Stimulated activated naive CD8-positive, alpha-beta T cell treated with anti-CD3 and anti-CD28 coated beads, Interleukin-15, amount 100 ng/mL, for 72 hours (primary cell): ENCODE measurements around the gene VEPH1.

Experiments used
- ATAC-seq: fragments of 150-1000 bp; cut with Tn5 transposase; 2 replicates; pipeline ENCODE4 v1.10.0; 2021; ENCODE audit warnings: mild to moderate bottlenecking, moderate library complexity
- DNase-seq, 2 donors: peaks; one replicate each; pipeline ENCODE4 v3.0.0; 2021 to 2022
- H3K27ac Mint-ChIP-seq, 2 donors: one replicate each; pipeline ENCODE4 v1.8.0; 2022; ENCODE audit warnings: mild to moderate bottlenecking in 2 of 2, mixed read lengths in 2 of 2, moderate library complexity in 2 of 2
- H3K27me3 Mint-ChIP-seq: one replicate; pipeline ENCODE4 v1.8.0; 2022; ENCODE audit warnings: mixed read lengths
- H3K4me1 Mint-ChIP-seq: one replicate; pipeline ENCODE4 v1.8.0; 2022; ENCODE audit warnings: mild to moderate bottlenecking, mixed read lengths
- H3K4me3 Mint-ChIP-seq, 2 donors: one replicate each; pipeline ENCODE4 v1.8.0; 2022; ENCODE audit warnings: mild to moderate bottlenecking in 2 of 2, mixed read lengths in 2 of 2, moderate library complexity in 1 of 2
- H3K9me3 Mint-ChIP-seq, 2 donors: one replicate each; pipeline ENCODE4 v1.8.0; 2022; ENCODE audit warnings: mixed read lengths in 2 of 2

Gene VEPH1

GRCh38 chr3:157313186-157313585 lies 190.0 kb downstream of the VEPH1 start:
- Mint-ChIP-seq H3K27ac (no peak overlapping the region), H3K9me3 (no peaks in the 10 kb centered on the region), H3K4me3 (no peak overlapping the region), H3K27me3 (no peaks in the 10 kb centered on the region), H3K4me1 (no peaks in the 10 kb centered on the region)
- ATAC-seq (no peak), DNase-seq (no peak)

GRCh38 chr3:157312376-157312745 lies 190.9 kb downstream of the VEPH1 start:
- Mint-ChIP-seq H3K27me3 (no peaks in the 10 kb centered on the region), H3K27ac (no peak overlapping the region), H3K9me3 (no peaks in the 10 kb centered on the region), H3K4me3 (no peak overlapping the region), H3K4me1 (no peaks in the 10 kb centered on the region)
- no peak for ATAC-seq
- no peak for DNase-seq

GRCh38 chr3:157311633-157312375 lies 191.4 kb downstream of the VEPH1 start:
- H3K27me3 Mint-ChIP-seq, result no peaks in the 10 kb centered on the region
- H3K4me3 Mint-ChIP-seq, result no peak overlapping the region
- DNase-seq (no peak), ATAC-seq (no peak)
- no peak overlapping the region for H3K27ac Mint-ChIP-seq
- no peaks in the 10 kb centered on the region for H3K9me3 Mint-ChIP-seq
- no peaks in the 10 kb centered on the region for H3K4me1 Mint-ChIP-seq

- Mint-ChIP-seq H3K4me3 (no peak overlapping the region), H3K9me3 (no peaks in the 10 kb centered on the region), H3K27ac (no peak overlapping the region), H3K27me3 (no peaks in the 10 kb centered on the region), H3K4me1 (no peaks in the 10 kb centered on the region)
- DNase-seq, result no peak
- ATAC-seq, result no peak
Measured at GRCh38 chr3:157310329-157311052, 192.7 kb downstream of the VEPH1 start.

GRCh38 chr3:157306502-157306901 lies 196.7 kb downstream of the VEPH1 start:
- ATAC-seq (no peak), DNase-seq (no peak)
- no peaks in the 10 kb centered on the region for H3K27me3 Mint-ChIP-seq
- no peaks in the 10 kb centered on the region for H3K4me1 Mint-ChIP-seq
- H3K9me3 Mint-ChIP-seq, result no peaks in the 10 kb centered on the region
- no peak overlapping the region for H3K27ac Mint-ChIP-seq
- H3K4me3 Mint-ChIP-seq, result no peak overlapping the region

GRCh38 chr3:157305392-157305791 lies 197.8 kb downstream of the VEPH1 start:
- H3K27ac Mint-ChIP-seq, result no peak overlapping the region
- H3K27me3 Mint-ChIP-seq, result no peaks in the 10 kb centered on the region
- no peak for DNase-seq
- no peaks in the 10 kb centered on the region for H3K4me1 Mint-ChIP-seq
- no peak for ATAC-seq
- no peaks in the 10 kb centered on the region for H3K9me3 Mint-ChIP-seq
- no peak overlapping the region for H3K4me3 Mint-ChIP-seq

DNA sequence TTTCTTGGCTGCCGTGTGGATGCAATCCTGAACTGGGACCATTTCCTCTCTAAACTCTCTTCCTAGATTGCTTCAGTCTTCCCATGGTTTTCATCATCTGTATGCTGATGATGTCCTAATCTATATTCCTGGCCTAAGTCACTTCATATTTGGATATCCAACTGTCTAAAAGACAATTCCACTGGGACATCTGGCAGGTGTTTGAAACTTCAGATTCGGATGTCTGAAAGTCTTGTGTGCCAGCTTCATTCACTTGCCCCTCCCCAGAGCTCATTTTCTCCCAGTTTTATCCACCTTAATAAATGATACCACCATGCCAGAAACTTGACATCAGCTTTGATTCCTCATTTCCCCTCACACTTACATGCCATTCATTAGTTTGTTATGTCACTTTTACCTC lies 201.5 kb downstream of the VEPH1 start:
- Mint-ChIP-seq H3K27me3 (no peaks in the 10 kb centered on the region), H3K9me3 (no peaks in the 10 kb centered on the region), H3K4me1 (no peaks in the 10 kb centered on the region), H3K27ac (no peak overlapping the region), H3K4me3 (no peak overlapping the region)
- no peak for ATAC-seq
- no peak for DNase-seq

DNA sequence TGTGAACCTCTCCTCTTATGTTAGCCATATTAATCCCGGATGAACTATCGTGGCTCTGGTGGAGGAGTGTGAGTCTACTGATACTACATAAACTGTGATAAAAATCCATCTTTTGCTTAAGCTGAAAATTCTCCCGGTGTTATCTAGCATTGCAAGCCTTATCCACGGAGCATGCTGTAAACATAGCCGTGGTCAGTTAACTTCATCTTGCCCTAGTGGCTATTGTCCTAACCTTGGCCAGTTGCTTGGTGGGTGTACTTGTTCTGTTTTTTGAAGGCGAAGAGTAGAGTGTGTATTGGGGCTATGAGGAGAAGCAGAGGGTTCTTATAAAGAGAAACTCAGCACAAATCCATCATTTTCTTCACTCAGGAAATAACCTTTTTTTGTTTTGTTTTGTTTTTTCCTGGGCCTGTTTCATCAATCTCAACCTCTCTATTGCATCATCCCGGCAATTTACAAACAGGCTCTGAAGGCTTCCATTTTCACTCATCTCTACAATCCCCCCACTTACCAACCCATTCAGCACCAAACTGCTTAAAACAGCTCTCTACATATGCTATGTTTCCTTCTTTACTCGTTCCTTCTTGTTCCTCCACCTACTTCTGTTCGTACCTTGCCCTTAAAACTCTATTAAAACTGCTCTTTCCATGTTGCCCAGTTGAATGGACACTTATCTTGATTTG lies 202.1 kb downstream of the VEPH1 start:
- DNase-seq (no peak), ATAC-seq (no peak)
- Mint-ChIP-seq H3K27ac (no peak overlapping the region), H3K4me1 (no peaks in the 10 kb centered on the region), H3K4me3 (no peak overlapping the region), H3K27me3 (no peaks in the 10 kb centered on the region), H3K9me3 (no peaks in the 10 kb centered on the region)

- H3K9me3 Mint-ChIP-seq, result no peaks in the 10 kb centered on the region
- no peak for ATAC-seq
- no peak overlapping the region for H3K27ac Mint-ChIP-seq
- H3K27me3 Mint-ChIP-seq, result no peaks in the 10 kb centered on the region
- DNase-seq, result no peak
- H3K4me3 Mint-ChIP-seq, result no peak overlapping the region
- H3K4me1 Mint-ChIP-seq, result no peaks in the 10 kb centered on the region
Measured at GRCh38 chr3:157300094-157300493, 203.1 kb downstream of the VEPH1 start.

- Mint-ChIP-seq H3K4me1 (no peaks in the 10 kb centered on the region), H3K27ac (peak overlapping the region in 1 of 2 donors; percentile 1), H3K4me3 (no peak overlapping the region), H3K27me3 (no peaks in the 10 kb centered on the region), H3K9me3 (no peaks in the 10 kb centered on the region)
- no peak for DNase-seq
- no peak for ATAC-seq
Measured at GRCh38 chr3:157297328-157297915, 205.8 kb downstream of the VEPH1 start.

DNA sequence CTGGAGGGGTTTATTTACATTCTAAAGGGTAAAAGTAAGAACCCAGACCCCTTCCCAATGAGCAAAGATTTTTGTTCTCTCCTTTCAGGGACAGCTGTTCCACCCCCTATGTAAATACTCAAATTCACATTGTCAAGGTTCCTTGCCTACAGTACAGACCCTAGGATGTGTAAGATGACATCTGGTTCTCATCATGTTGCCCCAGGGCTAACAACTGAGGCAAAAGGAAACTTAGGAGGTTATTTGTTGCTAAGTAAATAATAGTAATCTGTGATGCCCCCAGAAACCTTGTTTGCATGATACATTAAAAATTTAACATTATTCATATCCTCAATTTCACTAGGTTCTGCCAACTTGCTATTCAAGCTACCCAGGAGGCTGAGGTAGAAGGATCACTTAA lies 208.3 kb downstream of the VEPH1 start:
- ATAC-seq (no peak), DNase-seq (no peak)
- Mint-ChIP-seq H3K4me1 (no peaks in the 10 kb centered on the region), H3K9me3 (no peaks in the 10 kb centered on the region), H3K4me3 (no peak overlapping the region), H3K27ac (no peak overlapping the region), H3K27me3 (no peaks in the 10 kb centered on the region)

GRCh38 chr3:157294491-157294890 lies 208.7 kb downstream of the VEPH1 start:
- H3K4me1 Mint-ChIP-seq, result no peaks in the 10 kb centered on the region
- DNase-seq, result no peak
- ATAC-seq, result no peak
- H3K4me3 Mint-ChIP-seq, result no peak overlapping the region
- no peaks in the 10 kb centered on the region for H3K27me3 Mint-ChIP-seq
- no peak overlapping the region for H3K27ac Mint-ChIP-seq
- no peaks in the 10 kb centered on the region for H3K9me3 Mint-ChIP-seq

- no peak overlapping the region for H3K4me3 Mint-ChIP-seq
- ATAC-seq (no peak), DNase-seq (no peak)
- H3K27me3 Mint-ChIP-seq, result no peaks in the 10 kb centered on the region
- H3K27ac Mint-ChIP-seq, result no peak overlapping the region
- H3K4me1 Mint-ChIP-seq, result no peaks in the 10 kb centered on the region
- no peaks in the 10 kb centered on the region for H3K9me3 Mint-ChIP-seq
Measured at GRCh38 chr3:157290766-157291165, 212.4 kb downstream of the VEPH1 start.

DNA sequence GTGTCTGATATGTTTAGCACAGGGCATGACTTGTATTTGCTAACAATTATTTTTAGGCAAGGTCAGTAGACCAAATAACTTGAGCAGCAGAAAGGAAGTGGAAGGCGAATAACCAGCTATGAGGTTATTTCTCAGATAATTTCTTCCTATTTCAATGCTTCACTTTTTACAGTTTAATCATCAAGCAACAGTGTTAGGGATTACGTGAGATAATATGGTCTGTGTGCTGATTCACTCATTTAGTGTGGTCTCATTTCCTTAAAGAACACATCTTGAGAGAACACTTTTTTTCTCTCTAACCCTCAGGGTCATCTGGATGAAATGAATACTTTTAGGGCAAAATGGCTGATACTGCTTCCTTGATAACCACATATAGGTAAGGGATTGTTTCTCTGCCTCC lies 217.2 kb downstream of the VEPH1 start:
- H3K4me3 Mint-ChIP-seq, result no peak overlapping the region
- ATAC-seq, result no peak
- DNase-seq, result no peak

GRCh38 chr3:157285141-157285540 lies 218.1 kb downstream of the VEPH1 start:
- DNase-seq (no peak), ATAC-seq (no peak)
- no peaks in the 10 kb centered on the region for H3K27me3 Mint-ChIP-seq
- H3K9me3 Mint-ChIP-seq, result no peaks in the 10 kb centered on the region
- H3K4me3 Mint-ChIP-seq, result no peak overlapping the region
- no peaks in the 10 kb centered on the region for H3K4me1 Mint-ChIP-seq
- H3K27ac Mint-ChIP-seq, result peak overlapping the region in 1 of 2 donors; percentile 42

More for the DNA sequence above, 217.2 kb downstream of the VEPH1 start:
- H3K27me3 Mint-ChIP-seq, result no peaks in the 10 kb centered on the region
- H3K4me1 Mint-ChIP-seq, result no peaks in the 10 kb centered on the region
- H3K9me3 Mint-ChIP-seq, result no peaks in the 10 kb centered on the region
- no peak overlapping the region for H3K27ac Mint-ChIP-seq

GRCh38 chr3:157284688-157285087 lies 218.5 kb downstream of the VEPH1 start:
- Mint-ChIP-seq H3K9me3 (no peaks in the 10 kb centered on the region), H3K4me3 (no peak overlapping the region), H3K27me3 (no peaks in the 10 kb centered on the region), H3K4me1 (no peaks in the 10 kb centered on the region), H3K27ac (no peak overlapping the region)
- ATAC-seq (no peak), DNase-seq (no peak)
